GM10248 (cell line): ENCODE data around the gene SKAP1.

Source experiments
- CTCF ChIA-PET: fragments of 300-600 bp; sonication (Branson Sonifier 250); formaldehyde crosslinking; extraction: SDS; loops from one replicate; lab custom pipeline; 2021; ENCODE audit warnings: antibody characterized with exemption; lab: Yijun Ruan, JAX
- POLR2A ChIA-PET: fragments of 350-650 bp; sonication (Branson Sonifier 250); formaldehyde crosslinking; extraction: SDS; loops from one replicate; lab custom pipeline; 2020; ENCODE audit warnings: antibody characterized with exemption; lab: Yijun Ruan, JAX
- DNase-seq: peaks from one replicate; pipeline ENCODE4 v3.0.0; 2012; ENCODE audit errors: extremely low spot score
- TF ChIP-seq, protein P1 (sequence below): IDR thresholded peaks from 2 replicates; pipeline ENCODE4 v1.5.1; 2012; ENCODE audit warnings: mild to moderate bottlenecking, low read depth; ENCODE audit errors: extremely low read depth, missing control alignments, control extremely low read depth

Gene SKAP1

DNA sequence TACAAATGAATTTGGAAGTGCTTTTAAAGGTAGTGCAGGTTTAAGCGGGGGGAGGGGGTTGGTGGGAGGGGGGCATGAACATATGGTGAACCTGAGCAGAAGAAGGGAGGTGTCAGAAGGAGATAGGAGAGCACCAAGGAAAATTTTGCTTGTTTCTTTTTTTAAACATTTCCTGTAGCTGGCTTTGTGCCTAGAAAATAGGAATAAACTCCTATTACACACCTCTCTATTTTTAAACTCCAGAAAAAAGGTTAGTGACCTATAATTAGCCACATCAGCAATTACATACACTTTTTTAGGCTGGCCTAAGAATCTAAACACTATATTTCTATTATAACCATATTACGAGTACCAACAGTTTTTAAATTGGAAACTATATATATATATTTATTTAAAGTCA is 159.1 kb downstream of the SKAP1 start:
- DNase-seq = no peak
- ChIA-PET POLR2A (no interaction called here), CTCF (interaction anchor here (1.0 to 1.2 kb wide), 2 partner anchors 8 to 322 kb away, joined by 3 to 5 read pairs; no protein-coding TSS in a partner anchor)
- TF ChIP-seq, protein P1, sequence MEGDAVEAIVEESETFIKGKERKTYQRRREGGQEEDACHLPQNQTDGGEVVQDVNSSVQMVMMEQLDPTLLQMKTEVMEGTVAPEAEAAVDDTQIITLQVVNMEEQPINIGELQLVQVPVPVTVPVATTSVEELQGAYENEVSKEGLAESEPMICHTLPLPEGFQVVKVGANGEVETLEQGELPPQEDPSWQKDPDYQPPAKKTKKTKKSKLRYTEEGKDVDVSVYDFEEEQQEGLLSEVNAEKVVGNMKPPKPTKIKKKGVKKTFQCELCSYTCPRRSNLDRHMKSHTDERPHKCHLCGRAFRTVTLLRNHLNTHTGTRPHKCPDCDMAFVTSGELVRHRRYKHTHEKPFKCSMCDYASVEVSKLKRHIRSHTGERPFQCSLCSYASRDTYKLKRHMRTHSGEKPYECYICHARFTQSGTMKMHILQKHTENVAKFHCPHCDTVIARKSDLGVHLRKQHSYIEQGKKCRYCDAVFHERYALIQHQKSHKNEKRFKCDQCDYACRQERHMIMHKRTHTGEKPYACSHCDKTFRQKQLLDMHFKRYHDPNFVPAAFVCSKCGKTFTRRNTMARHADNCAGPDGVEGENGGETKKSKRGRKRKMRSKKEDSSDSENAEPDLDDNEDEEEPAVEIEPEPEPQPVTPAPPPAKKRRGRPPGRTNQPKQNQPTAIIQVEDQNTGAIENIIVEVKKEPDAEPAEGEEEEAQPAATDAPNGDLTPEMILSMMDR = no peak

DNA sequence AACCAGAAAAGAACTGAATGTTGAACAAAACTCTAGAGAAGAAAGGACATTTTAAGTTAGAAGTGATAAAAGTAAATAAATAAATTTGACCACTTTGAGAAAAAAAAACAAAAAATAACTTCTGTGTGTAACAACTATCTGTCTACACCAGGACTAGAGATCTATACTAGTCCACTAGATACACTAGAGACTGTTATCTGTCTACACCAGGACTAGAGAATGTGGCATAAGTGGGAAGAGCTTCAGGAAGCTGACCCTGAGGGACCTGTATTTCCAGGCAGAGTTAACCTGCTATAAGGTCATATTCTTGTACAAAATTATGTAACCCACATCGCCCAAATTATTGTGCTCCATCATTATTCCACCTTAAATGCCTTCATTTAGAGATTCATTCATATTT is 160.8 kb downstream of the SKAP1 start:
- POLR2A ChIA-PET = no interaction called here

DNA sequence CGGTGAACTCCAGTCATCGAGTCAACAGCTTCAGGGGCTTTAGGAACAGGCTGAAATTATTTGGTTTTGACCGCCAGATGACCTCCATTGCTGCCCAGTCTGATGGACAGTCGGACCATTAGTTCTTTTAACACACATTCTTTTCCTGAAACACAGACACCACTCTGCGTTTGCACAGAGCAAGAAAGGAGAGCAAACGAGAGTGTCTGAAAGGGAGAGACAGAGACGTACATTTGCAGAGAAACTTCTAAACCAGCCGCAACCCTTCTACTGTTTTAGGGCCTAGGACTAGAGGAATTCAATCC is 166.3 kb downstream of the SKAP1 start:
- ChIA-PET POLR2A (no interaction called here), CTCF (interaction anchor here (0.9 to 5.9 kb wide), 29 partner anchors 9 to 360 kb away, joined by 3 to 30 read pairs (median 4); partner anchors contain the start of genes HOXB3 and HOXB5)
- TF ChIP-seq, protein P1 = no peak
- DNase-seq = no peak

More for the DNA sequence above, 160.8 kb downstream of the SKAP1 start:
- DNase-seq = no peak
- CTCF ChIA-PET = interaction anchor here (1.2 to 2.0 kb wide), 4 partner anchors 10 to 22 kb away, joined by 3 to 6 read pairs (median 4); no protein-coding TSS in a partner anchor
- TF ChIP-seq, protein P1 = no peak

DNA sequence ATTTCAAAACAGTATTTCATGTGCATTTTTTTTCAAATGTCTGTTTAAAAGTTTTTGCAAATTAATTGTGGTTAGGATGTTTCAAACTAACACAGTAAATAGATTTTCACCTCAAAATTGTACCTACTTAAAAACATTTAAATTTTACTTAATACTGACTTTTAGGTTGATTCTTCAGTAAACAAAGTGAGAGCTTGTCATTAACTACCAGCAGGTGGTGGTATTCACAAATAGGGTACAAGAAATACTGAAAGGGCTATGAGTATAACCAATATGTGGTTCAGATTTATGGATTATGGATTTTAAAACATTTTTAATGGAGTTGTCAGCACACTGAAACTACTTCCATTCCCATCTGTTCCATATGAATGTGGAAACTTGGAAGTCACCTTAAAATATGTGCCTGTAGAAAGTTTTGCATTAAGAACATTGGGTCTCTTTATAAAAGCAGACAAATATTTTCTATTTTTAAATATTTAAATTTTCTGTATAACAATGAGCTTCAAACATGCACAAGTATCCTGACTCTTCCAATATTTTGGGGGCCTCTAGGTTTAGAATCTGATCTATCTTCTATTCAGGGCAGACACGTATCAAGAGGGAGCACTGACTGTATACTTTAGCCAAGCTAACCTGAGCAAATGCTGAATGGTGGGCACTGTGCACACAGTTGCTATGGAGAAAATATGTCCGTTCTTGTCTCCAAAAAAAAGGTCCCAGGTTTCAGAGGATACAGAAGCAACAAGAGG is 166.9 kb downstream of the SKAP1 start:
- CTCF ChIA-PET = interaction anchor here (0.5 to 5.9 kb wide), 42 partner anchors 8 to 360 kb away, joined by 3 to 30 read pairs (median 4); partner anchors contain the start of genes HOXB3 and HOXB5
- POLR2A ChIA-PET = no interaction called here
- TF ChIP-seq, protein P1 = peak; percentile 58
- DNase-seq = no peak

DNA sequence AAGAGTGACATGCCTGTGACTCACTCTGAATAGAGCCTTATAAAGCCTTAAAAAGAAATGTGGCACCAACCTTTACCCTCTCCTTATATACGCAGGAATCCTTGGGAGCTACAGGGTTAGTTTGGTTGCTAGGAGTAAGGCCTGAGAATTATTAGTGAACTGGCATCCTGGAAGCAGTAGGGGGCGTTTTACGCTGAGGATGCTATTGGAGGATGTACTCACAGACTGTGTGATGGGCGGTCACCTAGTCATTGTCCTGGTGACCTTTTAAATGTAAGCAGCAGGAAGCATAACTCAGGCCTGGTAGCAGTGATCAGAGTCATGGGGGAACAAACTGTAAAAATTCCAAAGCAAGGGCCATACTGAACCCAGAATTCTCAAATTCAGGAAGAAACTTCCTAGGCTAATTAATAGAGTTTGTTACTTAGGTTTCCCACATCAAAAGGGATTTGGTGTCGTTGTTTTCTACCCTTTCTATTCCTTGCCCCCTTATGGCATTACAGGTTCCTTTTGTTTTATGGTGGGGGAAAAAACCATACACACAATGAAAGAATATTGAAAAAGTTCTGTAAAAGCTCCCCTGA is 168.6 kb downstream of the SKAP1 start:
- ChIA-PET POLR2A (no interaction called here), CTCF (interaction anchor here (0.9 to 5.9 kb wide), 8 partner anchors 12 to 356 kb away, joined by 4 to 30 read pairs (median 11); partner anchors contain the start of gene HOXB5)
- TF ChIP-seq, protein P1 = peak; percentile 36
- DNase-seq = no peak

DNA sequence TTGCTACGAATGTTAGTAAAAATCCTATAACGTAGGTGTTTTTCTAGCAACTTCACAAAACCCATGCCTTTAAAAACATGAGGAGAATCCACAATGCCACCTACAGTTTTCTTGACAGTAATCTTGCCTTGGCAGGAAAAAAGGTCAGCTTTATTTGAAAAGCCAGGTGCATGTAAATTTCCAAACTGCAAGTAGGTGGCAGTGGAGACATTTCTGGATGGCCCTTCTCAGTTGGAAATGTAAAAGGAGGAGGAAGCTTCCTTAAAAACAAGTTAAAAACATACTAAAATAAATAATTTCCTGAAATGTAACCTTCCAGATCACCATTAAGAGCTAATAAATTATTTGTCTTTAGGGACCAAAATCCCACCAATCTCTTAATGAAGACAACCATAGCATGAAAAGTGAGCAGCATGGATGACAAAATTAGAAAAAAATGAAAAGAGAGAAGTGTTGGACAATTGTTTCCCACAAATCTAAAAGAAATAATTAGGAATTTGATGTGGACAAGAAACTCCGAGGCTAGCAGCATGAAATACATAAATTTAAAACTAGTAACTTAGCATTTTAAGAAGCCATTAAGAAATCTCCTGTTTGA is 170.2 kb downstream of the SKAP1 start:
- no peak for DNase-seq
- TF ChIP-seq, protein P1 = peak; percentile 45
- CTCF ChIA-PET = interaction anchor here (0.6 to 2.6 kb wide), 18 partner anchors 9 to 372 kb away, joined by 3 to 20 read pairs (median 4); partner anchors contain the start of gene HOXB5
- POLR2A ChIA-PET = no interaction called here
